Activated CD8-positive, alpha-beta T cell treated with anti-CD3 and anti-CD28 coated beads for 36 hours (primary cell): ENCODE measurements around the gene PIEZO2. TPM values are rescaled to one million over a fixed set of nuclear protein-coding genes. Genes with fewer than 3 reads are reported as not detected.

Experiments
- ATAC-seq: fragments of 200-7000 bp; cut with Tn5 transposase; one replicate; pipeline ENCODE4 v1.10.0; 2021; ENCODE audit warnings: mild to moderate bottlenecking, moderate library complexity
- CTCF ChIA-PET: fragments of 350-600 bp; sonication (Branson Sonifier 250); formaldehyde crosslinking; loops from one replicate; lab custom pipeline; 2021; ENCODE audit warnings: antibody characterized with exemption; lab: Charles Lee
- POLR2A ChIA-PET: fragments of 350-600 bp; sonication (Branson Sonifier 250); formaldehyde crosslinking; loops from one replicate; lab custom pipeline; 2021; ENCODE audit warnings: antibody characterized with exemption; lab: Charles Lee
- DNase-seq: peaks from one replicate; pipeline ENCODE4 v3.0.0-alpha.2; 2020
- H3K27ac Mint-ChIP-seq: one replicate; pipeline ENCODE4 v1.8.0; 2021; ENCODE audit warnings: mild to moderate bottlenecking, mixed read lengths
- H3K27me3 Mint-ChIP-seq: one replicate; pipeline ENCODE4 v1.8.0; 2021; ENCODE audit warnings: mixed read lengths
- H3K36me3 Mint-ChIP-seq: one replicate; pipeline ENCODE4 v1.8.0; 2021; ENCODE audit warnings: low read depth, mixed read lengths
- H3K4me1 Mint-ChIP-seq: one replicate; pipeline ENCODE4 v1.8.0; 2021; ENCODE audit warnings: low read depth, mixed read lengths
- H3K4me3 Mint-ChIP-seq: one replicate; pipeline ENCODE4 v1.8.0; 2021; ENCODE audit warnings: mild to moderate bottlenecking, moderate library complexity, mixed read lengths
- H3K9me3 Mint-ChIP-seq: one replicate; pipeline ENCODE4 v1.8.0; 2021; ENCODE audit warnings: mixed read lengths
- intact Hi-C: fragments of 100-400 bp; cut with micrococcal nuclease; formaldehyde crosslinking; loops from one replicate; pipeline ENCODE4 v1.10.0; 2022
- total RNA-seq, 2 experiments: library from RNA; stranded (reverse); gene quantifications; one replicate each; pipeline ENCODE4 v1.2.3, GENCODE V29; 2021
- TF ChIP-seq, protein P1 (sequence below): fragments of 200-600 bp; IDR thresholded peaks from one replicate; pipeline ENCODE4 v1.8.0; 2022; ENCODE audit warnings: antibody characterized with exemption, mild to moderate bottlenecking

The PIEZO2 gene
- total RNA-seq, 2 experiments from 2014 or later, result not detected

DNA sequence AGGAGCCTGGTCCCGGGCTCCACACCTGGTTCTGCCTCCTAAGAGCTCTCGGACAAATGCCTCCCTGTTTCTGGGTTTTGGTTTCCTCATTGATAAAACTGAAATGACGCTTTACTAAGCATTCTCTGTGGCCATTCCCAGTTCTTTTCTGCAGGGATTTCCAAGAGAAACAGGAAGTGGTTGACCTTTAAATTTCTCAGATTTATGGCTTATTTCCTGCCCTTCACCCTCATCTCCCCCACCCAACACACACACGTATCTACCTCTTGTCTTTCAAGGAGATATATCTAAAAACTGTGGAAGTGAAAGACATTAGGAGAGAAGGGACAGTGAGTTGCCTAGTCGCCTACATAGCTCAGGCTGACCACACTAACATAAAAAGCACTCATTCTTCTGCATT lies 53.0 kb downstream of the PIEZO2 start:
- Mint-ChIP-seq H3K4me1 (no peaks in the 10 kb centered on the region), H3K4me3 (no peak overlapping the region), H3K9me3 (no peaks in the 10 kb centered on the region), H3K36me3 (no peaks in the 10 kb centered on the region), H3K27ac (no peak overlapping the region), H3K27me3 (no peaks in the 10 kb centered on the region)
- TF ChIP-seq, protein P1, sequence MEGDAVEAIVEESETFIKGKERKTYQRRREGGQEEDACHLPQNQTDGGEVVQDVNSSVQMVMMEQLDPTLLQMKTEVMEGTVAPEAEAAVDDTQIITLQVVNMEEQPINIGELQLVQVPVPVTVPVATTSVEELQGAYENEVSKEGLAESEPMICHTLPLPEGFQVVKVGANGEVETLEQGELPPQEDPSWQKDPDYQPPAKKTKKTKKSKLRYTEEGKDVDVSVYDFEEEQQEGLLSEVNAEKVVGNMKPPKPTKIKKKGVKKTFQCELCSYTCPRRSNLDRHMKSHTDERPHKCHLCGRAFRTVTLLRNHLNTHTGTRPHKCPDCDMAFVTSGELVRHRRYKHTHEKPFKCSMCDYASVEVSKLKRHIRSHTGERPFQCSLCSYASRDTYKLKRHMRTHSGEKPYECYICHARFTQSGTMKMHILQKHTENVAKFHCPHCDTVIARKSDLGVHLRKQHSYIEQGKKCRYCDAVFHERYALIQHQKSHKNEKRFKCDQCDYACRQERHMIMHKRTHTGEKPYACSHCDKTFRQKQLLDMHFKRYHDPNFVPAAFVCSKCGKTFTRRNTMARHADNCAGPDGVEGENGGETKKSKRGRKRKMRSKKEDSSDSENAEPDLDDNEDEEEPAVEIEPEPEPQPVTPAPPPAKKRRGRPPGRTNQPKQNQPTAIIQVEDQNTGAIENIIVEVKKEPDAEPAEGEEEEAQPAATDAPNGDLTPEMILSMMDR, result no peak
- POLR2A ChIA-PET, result no interaction called here
- intact Hi-C loops, result no loop called here
- CTCF ChIA-PET, result no interaction called here
- DNase-seq (no peak), ATAC-seq (no peak)

DNA sequence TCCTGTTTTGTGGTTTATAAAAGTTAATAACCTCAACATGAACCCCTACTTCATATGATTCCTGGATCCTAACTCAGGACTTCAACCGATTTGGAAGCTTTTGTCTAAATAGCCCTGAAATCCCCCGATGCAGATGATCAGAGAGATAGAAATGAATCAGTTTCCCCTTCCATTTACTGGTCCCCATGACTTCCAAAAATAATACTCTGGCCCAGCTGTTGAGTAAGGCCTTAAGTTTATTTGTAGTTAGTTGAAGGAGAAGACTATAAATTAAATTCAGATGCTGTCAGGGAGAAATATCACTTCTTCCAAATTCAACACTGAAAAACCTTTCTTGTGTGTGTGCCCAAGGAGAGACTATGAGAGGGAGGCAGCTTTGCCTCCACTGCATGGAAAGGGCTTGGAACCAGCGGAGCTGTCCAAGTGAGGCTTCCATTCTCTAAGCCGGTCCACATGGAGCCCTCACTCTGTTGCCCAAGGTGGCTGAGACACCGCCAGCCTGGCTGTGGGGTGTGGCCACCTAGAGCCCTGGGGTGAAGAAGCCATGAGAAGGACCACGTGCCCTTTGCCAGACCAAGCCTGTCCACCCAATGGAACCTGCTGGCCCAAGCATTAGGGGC lies 53.6 kb downstream of the PIEZO2 start:
- TF ChIP-seq, protein P1, result no peak
- POLR2A ChIA-PET, result no interaction called here
- no peak for ATAC-seq

DNA sequence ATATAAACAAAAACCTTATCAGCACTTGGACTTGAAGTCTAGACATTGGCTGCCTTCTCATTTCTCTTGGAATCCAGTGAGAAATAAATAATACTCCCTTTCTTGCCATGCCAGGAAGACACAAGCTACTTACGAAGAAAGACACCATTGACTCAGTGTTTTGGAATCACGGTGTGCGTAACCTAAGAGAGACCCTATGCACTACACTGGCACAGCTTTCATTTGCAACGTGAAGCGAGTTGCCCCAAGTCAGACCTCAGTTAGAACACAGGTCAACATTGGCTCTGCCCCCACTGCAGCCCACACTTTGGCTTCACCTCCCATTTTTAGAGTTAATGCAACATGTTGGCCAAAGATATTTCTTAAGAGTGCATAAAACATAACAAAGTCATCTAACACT lies 54.2 kb downstream of the PIEZO2 start:
- H3K27me3 Mint-ChIP-seq, result no peaks in the 10 kb centered on the region
- no peaks in the 10 kb centered on the region for H3K4me1 Mint-ChIP-seq
- no peak overlapping the region for H3K27ac Mint-ChIP-seq
- H3K9me3 Mint-ChIP-seq, result no peaks in the 10 kb centered on the region
- H3K4me3 Mint-ChIP-seq, result no peak overlapping the region
- TF ChIP-seq, protein P1, result no peak
- POLR2A ChIA-PET, result no interaction called here
- intact Hi-C loops, result no loop called here
- ATAC-seq (no peak), DNase-seq (no peak)
- CTCF ChIA-PET, result no interaction called here
- H3K36me3 Mint-ChIP-seq, result no peaks in the 10 kb centered on the region

More for the DNA sequence above, 53.6 kb downstream of the PIEZO2 start:
- Mint-ChIP-seq H3K27me3 (no peaks in the 10 kb centered on the region), H3K4me1 (no peaks in the 10 kb centered on the region), H3K36me3 (no peaks in the 10 kb centered on the region), H3K4me3 (no peak overlapping the region), H3K27ac (no peak overlapping the region), H3K9me3 (no peaks in the 10 kb centered on the region)
- CTCF ChIA-PET, result no interaction called here
- intact Hi-C loops, result no loop called here
- no peak for DNase-seq

DNA sequence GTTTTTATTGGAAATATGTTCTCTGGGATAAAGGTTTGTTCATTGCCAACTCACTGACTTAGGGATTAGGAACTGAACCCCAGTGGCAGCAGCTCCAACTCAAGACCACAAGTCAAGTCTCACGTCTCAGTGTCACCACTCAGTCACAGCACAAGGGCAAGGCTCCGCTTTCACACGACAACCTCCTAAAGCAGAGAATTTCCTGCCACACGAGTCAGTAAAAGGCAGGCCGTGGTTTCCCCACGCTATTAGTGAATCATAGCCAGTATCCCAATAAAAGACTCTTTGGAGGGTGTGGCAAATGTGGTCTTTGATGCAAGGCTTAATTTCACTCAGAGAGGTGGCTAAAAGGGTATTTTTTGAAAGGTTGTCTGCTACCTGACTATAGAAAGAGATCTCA lies 57.6 kb downstream of the PIEZO2 start:
- Mint-ChIP-seq H3K9me3 (no peaks in the 10 kb centered on the region), H3K27me3 (peaks cover 3% of the 10 kb centered on the region), H3K4me3 (no peak overlapping the region), H3K36me3 (no peaks in the 10 kb centered on the region), H3K4me1 (no peaks in the 10 kb centered on the region), H3K27ac (no peak overlapping the region)
- TF ChIP-seq, protein P1, result no peak
- DNase-seq (no peak), ATAC-seq (no peak)
- POLR2A ChIA-PET, result interaction anchor here (0.6 kb wide), 1 partner anchor 306 kb away, joined by 3 read pairs; no protein-coding TSS in a partner anchor
- CTCF ChIA-PET, result no interaction called here
- intact Hi-C loops, result no loop called here

DNA sequence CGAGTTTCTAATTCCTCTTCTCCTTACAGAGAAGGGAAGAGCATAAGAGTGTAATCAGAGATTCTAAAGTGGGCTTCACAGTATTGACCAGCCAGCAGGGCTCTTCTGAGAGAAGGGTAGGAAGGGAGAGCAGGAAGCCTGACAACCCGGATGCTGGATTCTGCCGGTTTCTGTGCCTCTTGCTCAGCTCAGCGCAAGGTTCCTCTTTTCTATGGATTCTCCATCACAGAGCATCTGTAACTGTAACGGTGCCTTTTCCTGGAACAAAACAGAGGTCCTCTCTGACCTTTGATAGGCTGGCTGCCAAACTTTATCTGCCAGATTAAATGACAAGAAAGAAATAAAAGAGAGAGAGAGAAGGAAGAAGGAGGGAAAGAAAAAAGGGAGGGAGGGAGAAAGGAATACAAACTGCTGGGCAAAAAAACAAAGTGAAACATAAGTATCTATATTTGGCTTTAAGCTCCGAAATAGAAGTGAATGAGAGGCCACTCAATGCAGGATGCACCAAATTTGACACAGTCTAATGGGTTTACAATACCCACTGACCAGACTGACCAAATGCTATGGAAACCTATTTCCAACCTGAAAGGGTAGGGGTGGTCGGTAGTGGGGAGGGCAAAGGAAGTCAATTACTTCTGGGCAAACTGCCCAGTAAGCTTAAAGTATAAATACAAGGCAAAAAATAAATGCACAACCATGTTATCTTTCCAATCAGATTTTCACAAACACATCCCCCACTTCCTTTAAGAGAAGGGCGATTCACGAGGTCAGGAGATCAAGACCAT lies 59.2 kb downstream of the PIEZO2 start:
- H3K9me3 Mint-ChIP-seq, result no peaks in the 10 kb centered on the region
- H3K27ac Mint-ChIP-seq, result no peak overlapping the region
- ATAC-seq, result no peak
- DNase-seq, result no peak
- ChIA-PET CTCF (no interaction called here), POLR2A (no interaction called here)
- TF ChIP-seq, protein P1, result no peak
- H3K4me1 Mint-ChIP-seq, result no peaks in the 10 kb centered on the region
- peaks cover 4% of the 10 kb centered on the region for H3K27me3 Mint-ChIP-seq
- H3K36me3 Mint-ChIP-seq, result no peaks in the 10 kb centered on the region
- H3K4me3 Mint-ChIP-seq, result no peak overlapping the region
- intact Hi-C loops, result no loop called here
